GM18498 (cell line): ENCODE measurements around the gene CRELD1.
A peak's percentile ranks its signal among the peaks of the same experiment; 100 is the strongest.

Experiments used
- ATAC-seq: cut with Tn5 transposase; IDR thresholded peaks from one replicate; pipeline ENCODE4 v1.9.1; 2021; ENCODE audit warnings: mild to moderate bottlenecking, moderate library complexity; ENCODE audit not compliant: unreplicated experiment

The CRELD1 gene

GRCh38 chr3:9951962-9952805 lies 18.6 kb downstream of the CRELD1 start, which contains the start of gene PRRT3:
Gene PRRT3, minus strand, starts transcription at chr3:9952408. Its CDS starts 2,293 bp downstream, at chr3:9950115.
- peak; percentile 83 for ATAC-seq

- no peak for ATAC-seq
These were observed 21.5 kb downstream of the CRELD1 start for GRCh38 chr3:9955067-9955502.

GRCh38 chr3:9955611-9956352 lies 22.1 kb downstream of the CRELD1 start:
- ATAC-seq = no peak

GRCh38 chr3:9957214-9957613 lies 23.6 kb downstream of the CRELD1 start:
- ATAC-seq = no peak

GRCh38 chr3:9965200-9965875 lies 31.7 kb downstream of the CRELD1 start:
- no peak for ATAC-seq

GRCh38 chr3:9966841-9967240 lies 33.2 kb downstream of the CRELD1 start:
- no peak for ATAC-seq

GRCh38 chr3:9969632-9970019 lies 36.0 kb downstream of the CRELD1 start:
- ATAC-seq = no peak

GRCh38 chr3:9970020-9970652 lies 36.5 kb downstream of the CRELD1 start:
- ATAC-seq = no peak

- no peak for ATAC-seq
These were observed 43.4 kb downstream of the CRELD1 start for GRCh38 chr3:9976721-9977709.

- no peak for ATAC-seq
These were observed 45.2 kb downstream of the CRELD1 start for GRCh38 chr3:9978710-9979305.

GRCh38 chr3:9980251-9980650 lies 46.6 kb downstream of the CRELD1 start:
- ATAC-seq = no peak

- ATAC-seq = peak; percentile 34
These were observed 52.6 kb downstream of the CRELD1 start for GRCh38 chr3:9986230-9986725.

GRCh38 chr3:9994086-9994844 lies 60.6 kb downstream of the CRELD1 start:
- no peak for ATAC-seq
